CD14-positive monocyte (primary cell): Measurements from ENCODE around the gene STPG2. TPM values are rescaled to one million over a fixed set of nuclear protein-coding genes. Genes with fewer than 3 reads are reported as not detected.

Experiments used
- DNase-seq, 3 donors: peaks; one replicate each; pipeline ENCODE4 v3.0.0-alpha.2; 2011 to 2022
- H2AFZ ChIP-seq: 2 replicates; pipeline ENCODE4 v1.6.0; 2012; ENCODE audit warnings: mild to moderate bottlenecking, low read depth, low read length, inconsistent platforms; ENCODE audit not compliant: insufficient read depth, poor library complexity, severe bottlenecking
- H3K27ac ChIP-seq, 2 donors: 1 replicate in 1 of 2; 2 replicates in 1 of 2; pipeline ENCODE4 v1.5.1; 2012 to 2013; ENCODE audit warnings: low read length in 2 of 2, control low read depth in 1 of 2, inconsistent platforms in 1 of 2, low read depth in 1 of 2, mild to moderate bottlenecking in 1 of 2
- H3K27me3 ChIP-seq, 2 donors: one replicate each; pipeline versions ENCODE4 v1.6.0 to v1.6.1; 2011 to 2013; ENCODE audit warnings: low read length in 2 of 2; ENCODE audit not compliant: control insufficient read depth in 2 of 2, insufficient read depth in 2 of 2
- H3K36me3 ChIP-seq, 2 donors: replicated peaks in 1 of 2; 1 replicate in 1 of 2; 2 replicates in 1 of 2; pipeline versions ENCODE4 v1.5.1 to v1.6.1; 2012 to 2013; ENCODE audit warnings: low read length in 2 of 2, control low read depth in 1 of 2, inconsistent platforms in 1 of 2, mild to moderate bottlenecking in 1 of 2; ENCODE audit not compliant: insufficient read depth in 2 of 2, control insufficient read depth in 1 of 2
- H3K4me1 ChIP-seq, 2 donors: 1 replicate in 1 of 2; 2 replicates in 1 of 2; pipeline versions ENCODE4 v1.5.1 to v1.6.1; 2012 to 2013; ENCODE audit warnings: low read length in 2 of 2, control low read depth in 1 of 2, inconsistent platforms in 1 of 2, mild to moderate bottlenecking in 1 of 2, moderate library complexity in 1 of 2; ENCODE audit not compliant: insufficient read depth in 2 of 2, control insufficient read depth in 1 of 2
- H3K4me2 ChIP-seq: replicated peaks from 2 replicates; pipeline ENCODE3; 2012; ENCODE audit warnings: low read length, moderate library complexity, mild to moderate bottlenecking; ENCODE audit not compliant: poor library complexity, severe bottlenecking; ENCODE audit errors: extremely low read depth
- H3K4me3 ChIP-seq, 3 experiments: fragments of 200-600 bp in 1 of 3; sonication (generic) in 1 of 3; replicated peaks in 1 of 3; 1 replicate in 2 of 3; 2 replicates in 1 of 3; pipeline ENCODE4 v1.5.1; 2011 to 2013; ENCODE audit warnings: low read length in 3 of 3, mild to moderate bottlenecking in 3 of 3, control low read depth in 2 of 3, low read depth in 2 of 3, inconsistent platforms in 1 of 3, moderate library complexity in 1 of 3
- H3K79me2 ChIP-seq: 2 replicates; pipeline ENCODE4 v1.6.0; 2012; ENCODE audit warnings: mild to moderate bottlenecking, control low read depth, inconsistent platforms, low read length, moderate library complexity; ENCODE audit not compliant: insufficient read depth
- H3K9ac ChIP-seq: 2 replicates; pipeline ENCODE4 v1.6.0; 2017; ENCODE audit warnings: low read length, mild to moderate bottlenecking; ENCODE audit not compliant: insufficient read depth, poor library complexity, severe bottlenecking
- H3K9me3 ChIP-seq, 2 donors: replicated peaks in 1 of 2; 1 replicate in 1 of 2; 2 replicates in 1 of 2; pipeline versions ENCODE4 v1.5.1 to v1.6.1; 2012 to 2013; ENCODE audit warnings: low read length in 2 of 2, control low read depth in 1 of 2; ENCODE audit not compliant: control insufficient read depth in 1 of 2, insufficient read depth in 1 of 2
- H4K20me1 ChIP-seq: 2 replicates; pipeline ENCODE4 v1.6.0; 2012; ENCODE audit warnings: mild to moderate bottlenecking, low read length, control low read depth, moderate library complexity; ENCODE audit not compliant: insufficient read depth
- H3K27ac Mint-ChIP-seq, 7 donors: one replicate each; pipeline ENCODE4 v1.8.0; 2020; ENCODE audit warnings: mild to moderate bottlenecking in 7 of 7, mixed read lengths in 7 of 7, moderate library complexity in 6 of 7, inconsistent platforms in 2 of 7
- H3K27me3 Mint-ChIP-seq, 3 donors: one replicate each; pipeline ENCODE4 v1.8.0; 2021 to 2022; ENCODE audit warnings: low read depth in 3 of 3, mild to moderate bottlenecking in 3 of 3, mixed read lengths in 3 of 3, moderate library complexity in 3 of 3, inconsistent platforms in 1 of 3
- H3K36me3 Mint-ChIP-seq, 2 donors: one replicate each; pipeline ENCODE4 v1.8.0; 2020; ENCODE audit warnings: mixed read lengths in 2 of 2, inconsistent platforms in 1 of 2, mild to moderate bottlenecking in 1 of 2
- H3K4me1 Mint-ChIP-seq: one replicate; pipeline ENCODE4 v1.8.0; 2020; ENCODE audit warnings: mild to moderate bottlenecking, mixed read lengths
- H3K4me3 Mint-ChIP-seq, 2 donors: one replicate each; pipeline ENCODE4 v1.8.0; 2020; ENCODE audit warnings: mild to moderate bottlenecking in 2 of 2, mixed read lengths in 2 of 2, moderate library complexity in 1 of 2
- H3K9me3 Mint-ChIP-seq, 7 donors: one replicate each; pipeline ENCODE4 v1.8.0; 2020 to 2022; ENCODE audit warnings: mixed read lengths in 7 of 7, mild to moderate bottlenecking in 6 of 7, moderate library complexity in 6 of 7, inconsistent platforms in 2 of 7
- WGBS: methylation state at CpG from one replicate; pipeline ENCODE4 v1.1.5; 2013; ENCODE audit warnings: missing lambda C conversion rate; ENCODE audit not compliant: insufficient coverage; 5-methylcytosine and 5-hydroxymethylcytosine counted together
- intact Hi-C, 2 donors: fragments of 100-400 bp; cut with micrococcal nuclease; formaldehyde crosslinking; loops; one replicate each; pipeline versions ENCODE4 v1.15.0 to v1.15.1; 2023
- polyA plus RNA-seq, 3 donors: library from polyadenylated mRNA; depleted of rRNA in 1 of 3; unstranded in 2 of 3; stranded (reverse) in 1 of 3; fragments of 300-500 nt in 2 of 3; fragments of >200 nt in 1 of 3; fragmentation: Illumina TruSeq in 2 of 3; gene quantifications; 1 replicate in 2 of 3; 2 replicates in 1 of 3; pipeline ENCODE4 v1.2.3, GENCODE V29; 2012 to 2021
- TF ChIP-seq, protein P1 (sequence below): fragments of 200-600 bp; IDR thresholded peaks from one replicate; pipeline ENCODE4 v1.8.0; 2022; ENCODE audit warnings: antibody characterized with exemption, mild to moderate bottlenecking

STPG2 gene
- polyA plus RNA-seq, 3 donors = 0.04 TPM; not detected in 2

DNA sequence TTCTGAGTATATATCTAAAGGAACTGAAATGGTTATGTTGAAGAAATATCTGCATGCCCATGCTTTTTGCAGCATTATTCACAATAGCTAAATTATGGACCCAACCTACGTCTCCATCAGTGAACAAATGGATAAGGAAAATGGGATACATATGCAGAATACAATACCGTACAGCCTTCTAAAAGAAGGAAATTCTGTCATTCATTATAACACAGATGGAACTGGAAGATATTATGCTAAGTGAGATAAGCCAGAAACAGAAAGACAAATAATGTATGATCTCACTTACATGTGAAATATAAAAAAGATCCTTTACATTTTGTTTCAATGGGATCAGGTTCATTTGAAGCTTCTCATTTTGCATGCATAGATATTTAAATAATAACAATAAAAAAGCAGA, 263.3 kb downstream of the STPG2 start:
- no peak overlapping the region for H2AFZ ChIP-seq
- H3K4me1 Mint-ChIP-seq = no peaks in the 10 kb centered on the region
- WGBS = no CpG with 5 or more reads among the region's 2 CpGs
- H3K4me3 ChIP-seq = no peak overlapping the region
- no peak for DNase-seq
- no peaks in the 10 kb centered on the region for H3K36me3 Mint-ChIP-seq
- no peaks in the 10 kb centered on the region for H3K4me1 ChIP-seq
- no peak overlapping the region for H3K4me2 ChIP-seq
- no peak overlapping the region for H3K4me3 Mint-ChIP-seq
- H4K20me1 ChIP-seq = no peaks in the 10 kb centered on the region
- H3K9ac ChIP-seq = no peak overlapping the region
- H3K79me2 ChIP-seq = no peaks in the 10 kb centered on the region
- H3K27ac Mint-ChIP-seq = no peak overlapping the region
- peaks cover 0 to 3% (median 0%) of the 10 kb centered on the region in 3 donors for H3K27me3 Mint-ChIP-seq
- no peaks in the 10 kb centered on the region for H3K36me3 ChIP-seq
- peaks cover 2 to 15% (median 10%) of the 10 kb centered on the region in 7 donors for H3K9me3 Mint-ChIP-seq
- TF ChIP-seq, protein P1, sequence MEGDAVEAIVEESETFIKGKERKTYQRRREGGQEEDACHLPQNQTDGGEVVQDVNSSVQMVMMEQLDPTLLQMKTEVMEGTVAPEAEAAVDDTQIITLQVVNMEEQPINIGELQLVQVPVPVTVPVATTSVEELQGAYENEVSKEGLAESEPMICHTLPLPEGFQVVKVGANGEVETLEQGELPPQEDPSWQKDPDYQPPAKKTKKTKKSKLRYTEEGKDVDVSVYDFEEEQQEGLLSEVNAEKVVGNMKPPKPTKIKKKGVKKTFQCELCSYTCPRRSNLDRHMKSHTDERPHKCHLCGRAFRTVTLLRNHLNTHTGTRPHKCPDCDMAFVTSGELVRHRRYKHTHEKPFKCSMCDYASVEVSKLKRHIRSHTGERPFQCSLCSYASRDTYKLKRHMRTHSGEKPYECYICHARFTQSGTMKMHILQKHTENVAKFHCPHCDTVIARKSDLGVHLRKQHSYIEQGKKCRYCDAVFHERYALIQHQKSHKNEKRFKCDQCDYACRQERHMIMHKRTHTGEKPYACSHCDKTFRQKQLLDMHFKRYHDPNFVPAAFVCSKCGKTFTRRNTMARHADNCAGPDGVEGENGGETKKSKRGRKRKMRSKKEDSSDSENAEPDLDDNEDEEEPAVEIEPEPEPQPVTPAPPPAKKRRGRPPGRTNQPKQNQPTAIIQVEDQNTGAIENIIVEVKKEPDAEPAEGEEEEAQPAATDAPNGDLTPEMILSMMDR = no peak
- intact Hi-C loops = no loop called here
- H3K27ac ChIP-seq = no peak overlapping the region
- no peaks in the 10 kb centered on the region for H3K27me3 ChIP-seq
- peaks cover 8 to 21% of the 10 kb centered on the region in 2 donors for H3K9me3 ChIP-seq

GRCh38 chr4:97868097-97868496, 275.2 kb downstream of the STPG2 start:
- Histone ChIP-seq H2AFZ (no peak overlapping the region), H3K4me2 (no peak overlapping the region), H3K27ac (no peak overlapping the region), H3K36me3 (no peaks in the 10 kb centered on the region), H3K9me3 (no peaks in the 10 kb centered on the region), H3K4me3 (no peak overlapping the region), H3K9ac (no peak overlapping the region), H3K79me2 (no peaks in the 10 kb centered on the region), H3K27me3 (no peaks in the 10 kb centered on the region), H4K20me1 (no peaks in the 10 kb centered on the region), H3K4me1 (no peaks in the 10 kb centered on the region)
- TF ChIP-seq, protein P1 = no peak
- WGBS = no CpG with 5 or more reads among the region's 4 CpGs
- no peaks in the 10 kb centered on the region for H3K27me3 Mint-ChIP-seq
- intact Hi-C loops = no loop called here
- H3K9me3 Mint-ChIP-seq = peaks cover 2 to 12% (median 7%) of the 10 kb centered on the region in 7 donors
- H3K4me3 Mint-ChIP-seq = no peak overlapping the region
- no peaks in the 10 kb centered on the region for H3K36me3 Mint-ChIP-seq
- DNase-seq = no peak
- no peaks in the 10 kb centered on the region for H3K4me1 Mint-ChIP-seq
- no peak overlapping the region for H3K27ac Mint-ChIP-seq
